HepG2 (cell line): Measurements from ENCODE around the gene C1GALT1. TPM values are rescaled to one million over a fixed set of nuclear protein-coding genes. Genes with fewer than 3 reads are reported as not detected.

Source experiments
- ATAC-seq: fragments of 200-7000 bp; cut with Tn5 transposase; 3 replicates; pipeline ENCODE4 v1.9.1; 2020; ENCODE audit warnings: mild to moderate bottlenecking, moderate library complexity
- BruUV-seq: library from RNA; stranded (reverse); fragments of 400-500 nt; replicated peaks from 2 replicates; lab custom pipeline; 2021; lab: Mats Ljungman, UMichigan
- CTCF ChIA-PET: fragments of 300-600 bp; formaldehyde crosslinking; extraction: SDS; loops from one replicate; lab custom pipeline; 2021; ENCODE audit warnings: low total read pairs, inconsistent platforms, low intra/inter-chr PET ratio; lab: Yijun Ruan, JAX
- POLR2A ChIA-PET: fragments of 350-600 bp; sonication (Branson Sonifier 250); formaldehyde crosslinking; loops from one replicate; lab custom pipeline; 2020; ENCODE audit warnings: antibody characterized with exemption, inconsistent platforms; lab: Yijun Ruan, JAX
- DNase-seq: peaks from one replicate; pipeline ENCODE4 v3.0.0-alpha.2; 2015; ENCODE audit warnings: low spot score
- FAIRE-seq: peaks from 3 replicates; lab custom pipeline; 2011; peaks lifted over from hg19 to GRCh38; lab: Jason Lieb, UNC
- H2AFZ ChIP-seq: one replicate; pipeline ENCODE4 v1.6.1; 2011; ENCODE audit warnings: low read length, inconsistent platforms
- H3K27ac ChIP-seq: fragments of 300-600 bp; 3 replicates; pipeline ENCODE4 v1.8.0; 2011; ENCODE audit warnings: mixed run types, mild to moderate bottlenecking, mixed read lengths, low read length, inconsistent platforms; ENCODE audit not compliant: insufficient read depth; ENCODE audit errors: extremely low read length
- H3K27me3 ChIP-seq, 2 experiments: fragments of 200-600 bp in 1 of 2; 2 replicates in 1 of 2; 3 replicates in 1 of 2; pipeline versions ENCODE4 v1.6.0 to v1.8.0; 2011; ENCODE audit warnings: low read length in 2 of 2, mild to moderate bottlenecking in 2 of 2, moderate library complexity in 2 of 2, inconsistent platforms in 1 of 2; ENCODE audit not compliant: insufficient read depth in 2 of 2, control insufficient read depth in 1 of 2
- H3K36me3 ChIP-seq, 2 experiments: fragments of 200-600 bp in 1 of 2; replicated peaks in 1 of 2; 2 replicates in 1 of 2; 3 replicates in 1 of 2; pipeline versions ENCODE4 v1.5.1 to v1.8.0; 2011; ENCODE audit warnings: low read length in 2 of 2, inconsistent platforms in 1 of 2; ENCODE audit not compliant: insufficient read depth in 2 of 2, control insufficient read depth in 1 of 2
- H3K4me1 ChIP-seq: 2 replicates; pipeline ENCODE4 v1.5.1; 2012; ENCODE audit warnings: low read length, inconsistent platforms; ENCODE audit not compliant: insufficient read depth
- H3K4me2 ChIP-seq: 2 replicates; pipeline ENCODE4 v1.6.0; 2011; ENCODE audit warnings: low read depth, low read length, inconsistent platforms
- H3K4me3 ChIP-seq, 3 experiments: fragments of 200-600 bp in 1 of 3; sonication (generic), shearing (Covaris generic) in 1 of 3; replicated peaks in 1 of 3; 2 replicates each; pipeline ENCODE4 v1.5.1; 2011 to 2016; ENCODE audit warnings: low read length in 3 of 3, inconsistent platforms in 2 of 3, low read depth in 2 of 3, mild to moderate bottlenecking in 2 of 3, control low read depth in 1 of 3, mixed read lengths in 1 of 3; ENCODE audit not compliant: insufficient read depth in 1 of 3
- H3K79me2 ChIP-seq: one replicate; pipeline ENCODE4 v1.6.1; 2011; ENCODE audit warnings: low read length, inconsistent platforms; ENCODE audit not compliant: insufficient read depth
- H3K9ac ChIP-seq: 2 replicates; pipeline ENCODE4 v1.6.0; 2011; ENCODE audit warnings: mild to moderate bottlenecking, low read depth, low read length, inconsistent platforms; ENCODE audit not compliant: insufficient read depth
- H3K9me3 ChIP-seq: 2 replicates; pipeline ENCODE4 v1.5.1; 2012; ENCODE audit warnings: mild to moderate bottlenecking, low read length
- H4K20me1 ChIP-seq: 2 replicates; pipeline ENCODE4 v1.6.0; 2011; ENCODE audit warnings: inconsistent platforms, mild to moderate bottlenecking, low read length, moderate library complexity; ENCODE audit not compliant: insufficient read depth
- CREM ChIP-seq, 2 experiments: sonication (generic) in 1 of 2; formaldehyde crosslinking in 1 of 2; IDR thresholded peaks; 2 replicates each; pipeline versions ENCODE4 v1.4.0 to v1.6.1; 2016 to 2020; ENCODE audit warnings: antibody characterized with exemption in 1 of 2, mild to moderate bottlenecking in 1 of 2, missing genetic modification reagents in 1 of 2
- DNMT3B ChIP-seq: conservative IDR thresholded peaks from 2 replicates; pipeline ENCODE4 v1.6.1; 2016; ENCODE audit warnings: missing biosample characterization, control low read depth
- GPBP1L1 ChIP-seq: sonication (generic); formaldehyde crosslinking; IDR thresholded peaks from 2 replicates; pipeline ENCODE4 v1.5.0; 2020; ENCODE audit warnings: mild to moderate bottlenecking, missing genetic modification reagents
- KDM6A ChIP-seq: IDR thresholded peaks from 2 replicates; pipeline ENCODE4 v1.6.1; 2016; ENCODE audit warnings: low read depth
- MIER2 ChIP-seq: IDR thresholded peaks from 2 replicates; pipeline ENCODE4 v1.6.1; 2016; ENCODE audit warnings: missing biosample characterization, missing genetic modification reagents
- MLX ChIP-seq: IDR thresholded peaks from 2 replicates; pipeline ENCODE4 v1.6.1; 2016
- NCOR1 ChIP-seq: fragments of 200-600 bp; sonication (generic); IDR thresholded peaks from 2 replicates; pipeline ENCODE4 v1.7.0; 2017; ENCODE audit warnings: antibody characterized with exemption, low read length, borderline replicate concordance
- PHF8 ChIP-seq: sonication (generic); formaldehyde crosslinking; IDR thresholded peaks from 2 replicates; pipeline ENCODE4 v1.5.0; 2020; ENCODE audit warnings: missing genetic modification reagents
- SRSF4 ChIP-seq: fragments of 200-400 bp; formaldehyde crosslinking; IDR thresholded peaks from one replicate; pipeline ENCODE4 v1.6.1; 2018; ENCODE audit warnings: mild to moderate bottlenecking, low read depth, low read length, moderate library complexity; ENCODE audit not compliant: poor library complexity, severe bottlenecking
- ZNF557 ChIP-seq: sonication (generic); formaldehyde crosslinking; IDR thresholded peaks from 2 replicates; pipeline ENCODE4 v1.4.0; 2020; ENCODE audit warnings: missing genetic modification reagents
- ZSCAN31 ChIP-seq: sonication (generic); formaldehyde crosslinking; IDR thresholded peaks from 2 replicates; pipeline ENCODE4 v1.5.0; 2020; ENCODE audit warnings: low read depth, mild to moderate bottlenecking, missing genetic modification reagents
- WGBS: methylation state at CpG from one replicate; pipeline ENCODE4 v1.1.6; 2017; ENCODE audit warnings: low lambda C conversion rate; 5-methylcytosine and 5-hydroxymethylcytosine counted together
- in situ Hi-C: cut with HindIII; loops from 2 replicates; pipeline ENCODE4 v1.10.0; 2017; ENCODE audit warnings: low pct_unique_long_range_greater_than_20kb; ENCODE audit not compliant: extremely low pct_ligation_motif_present
- intact Hi-C: fragments of 100-400 bp; cut with micrococcal nuclease; formaldehyde crosslinking; loops from one replicate; pipeline ENCODE4 v1.10.0; 2022; ENCODE audit not compliant: unreplicated experiment
- polyA plus RNA-seq, 8 experiments: library from polyadenylated mRNA; depleted of rRNA in 3 of 8; stranded (reverse) in 7 of 8; unstranded in 1 of 8; fragments of >200 nt; fragmentation: Illumina TruSeq in 4 of 8; extraction: Trizol in 4 of 8; gene quantifications; 2 replicates each; pipeline versions ENCODE4 v1.2.1 to v1.2.3, GENCODE V29; 2011 to 2016; ENCODE audit warnings: low read depth in 4 of 8, missing spikeins in 1 of 8, mixed read lengths in 1 of 8; ENCODE audit not compliant: insufficient read depth in 1 of 8
- total RNA-seq, 5 experiments: library from RNA; depleted of rRNA; stranded (reverse); fragments of >200 nt; fragmentation: Illumina TruSeq; extraction: Trizol; gene quantifications; 2 replicates each; pipeline ENCODE4 v1.2.3, GENCODE V29; 2016; ENCODE audit warnings: low read depth in 1 of 5
- TF ChIP-seq, protein P1 (sequence below): fragments of 450-650 bp; IDR thresholded peaks from 2 replicates; pipeline ENCODE4 v1.6.1; 2017; ENCODE audit warnings: mild to moderate bottlenecking
- TF ChIP-seq, protein P2 (sequence below): sonication (generic); formaldehyde crosslinking; IDR thresholded peaks from 2 replicates; pipeline ENCODE4 v1.5.0; 2020; ENCODE audit warnings: missing genetic modification reagents

Gene C1GALT1
- total and polyA plus RNA-seq, 2 of the 13 experiments (the other 11 are each of a cell fraction or from before 2014, with no cell fraction given) = 57.1 to 65.9 TPM

GRCh38 chr7:7292085-7292484 is 109.7 kb downstream of the C1GALT1 start:
- H3K4me2 ChIP-seq = no peak overlapping the region
- peaks cover 0 to 4% of the 10 kb centered on the region in 2 experiments; a peak in 1 of 5 replicates for H3K27me3 ChIP-seq
- BruUV-seq = no TSS peak
- no peak overlapping the region for H3K4me3 ChIP-seq
- ATAC-seq (no peak), DNase-seq (no peak), FAIRE-seq (no peak)
- intact Hi-C loops (no loop called here), in situ Hi-C loops (no loop called here)
- no peak overlapping the region for H3K27ac ChIP-seq
- ChIA-PET CTCF (no interaction called here), POLR2A (no interaction called here)
- peaks cover 30% of the 10 kb centered on the region for H3K4me1 ChIP-seq
- WGBS = 65% methylated on average over 4 of the region's 4 CpGs
- no peak for TF ChIP-seq KDM6A (CRISPR knock-in tag)
- no peaks in the 10 kb centered on the region for H4K20me1 ChIP-seq
- no peak overlapping the region for H2AFZ ChIP-seq
- no peaks in the 10 kb centered on the region for H3K79me2 ChIP-seq
- no peaks in the 10 kb centered on the region for H3K9me3 ChIP-seq
- no peak overlapping the region for H3K9ac ChIP-seq
- no peaks in the 10 kb centered on the region for H3K36me3 ChIP-seq

- ChIA-PET POLR2A (no interaction called here), CTCF (no interaction called here)
- no TSS peak for BruUV-seq
- peaks cover 0 to 4% of the 10 kb centered on the region in 2 experiments; a peak in 1 of 5 replicates for H3K27me3 ChIP-seq
- no peak overlapping the region for H3K9ac ChIP-seq
- DNase-seq (no peak), ATAC-seq (peak; percentile 31; the same call in 1 of the 3 replicates), FAIRE-seq (no peak)
- no peaks in the 10 kb centered on the region for H3K79me2 ChIP-seq
- in situ Hi-C loops (no loop called here), intact Hi-C loops (no loop called here)
- H2AFZ ChIP-seq = no peak overlapping the region
- no peak overlapping the region for H3K4me2 ChIP-seq
- H4K20me1 ChIP-seq = no peaks in the 10 kb centered on the region
- H3K9me3 ChIP-seq = no peaks in the 10 kb centered on the region
- H3K4me1 ChIP-seq = peaks cover 30% of the 10 kb centered on the region
- no peak overlapping the region for H3K27ac ChIP-seq
- no peak overlapping the region for H3K4me3 ChIP-seq
- no peaks in the 10 kb centered on the region for H3K36me3 ChIP-seq
- 44% methylated on average over 5 of the region's 5 CpGs for WGBS
- TF ChIP-seq SRSF4 (no peak), CREM (IDR thresholded peaks at IDR 0.05) (no peak), CREM (CRISPR knock-in tag; IDR thresholded peaks at IDR 0.05) (no peak), DNMT3B (CRISPR knock-in tag) (no peak), ZSCAN31 (no peak), MLX (CRISPR knock-in tag) (no peak), MIER2 (no peak), ZNF557 (CRISPR knock-in tag) (no peak), GPBP1L1 (CRISPR knock-in tag) (no peak), PHF8 (CRISPR knock-in tag) (no peak), NCOR1 (no peak)
- TF ChIP-seq, protein P1, sequence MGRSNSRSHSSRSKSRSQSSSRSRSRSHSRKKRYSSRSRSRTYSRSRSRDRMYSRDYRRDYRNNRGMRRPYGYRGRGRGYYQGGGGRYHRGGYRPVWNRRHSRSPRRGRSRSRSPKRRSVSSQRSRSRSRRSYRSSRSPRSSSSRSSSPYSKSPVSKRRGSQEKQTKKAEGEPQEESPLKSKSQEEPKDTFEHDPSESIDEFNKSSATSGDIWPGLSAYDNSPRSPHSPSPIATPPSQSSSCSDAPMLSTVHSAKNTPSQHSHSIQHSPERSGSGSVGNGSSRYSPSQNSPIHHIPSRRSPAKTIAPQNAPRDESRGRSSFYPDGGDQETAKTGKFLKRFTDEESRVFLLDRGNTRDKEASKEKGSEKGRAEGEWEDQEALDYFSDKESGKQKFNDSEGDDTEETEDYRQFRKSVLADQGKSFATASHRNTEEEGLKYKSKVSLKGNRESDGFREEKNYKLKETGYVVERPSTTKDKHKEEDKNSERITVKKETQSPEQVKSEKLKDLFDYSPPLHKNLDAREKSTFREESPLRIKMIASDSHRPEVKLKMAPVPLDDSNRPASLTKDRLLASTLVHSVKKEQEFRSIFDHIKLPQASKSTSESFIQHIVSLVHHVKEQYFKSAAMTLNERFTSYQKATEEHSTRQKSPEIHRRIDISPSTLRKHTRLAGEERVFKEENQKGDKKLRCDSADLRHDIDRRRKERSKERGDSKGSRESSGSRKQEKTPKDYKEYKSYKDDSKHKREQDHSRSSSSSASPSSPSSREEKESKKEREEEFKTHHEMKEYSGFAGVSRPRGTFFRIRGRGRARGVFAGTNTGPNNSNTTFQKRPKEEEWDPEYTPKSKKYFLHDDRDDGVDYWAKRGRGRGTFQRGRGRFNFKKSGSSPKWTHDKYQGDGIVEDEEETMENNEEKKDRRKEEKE = no peak
- TF ChIP-seq, protein P2, sequence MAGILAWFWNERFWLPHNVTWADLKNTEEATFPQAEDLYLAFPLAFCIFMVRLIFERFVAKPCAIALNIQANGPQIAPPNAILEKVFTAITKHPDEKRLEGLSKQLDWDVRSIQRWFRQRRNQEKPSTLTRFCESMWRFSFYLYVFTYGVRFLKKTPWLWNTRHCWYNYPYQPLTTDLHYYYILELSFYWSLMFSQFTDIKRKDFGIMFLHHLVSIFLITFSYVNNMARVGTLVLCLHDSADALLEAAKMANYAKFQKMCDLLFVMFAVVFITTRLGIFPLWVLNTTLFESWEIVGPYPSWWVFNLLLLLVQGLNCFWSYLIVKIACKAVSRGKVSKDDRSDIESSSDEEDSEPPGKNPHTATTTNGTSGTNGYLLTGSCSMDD = no peak
These were observed 110.3 kb downstream of the C1GALT1 start for GRCh38 chr7:7292608-7293007.
